HCT116 (cell line): ENCODE results near the gene FANCG. TPM values are rescaled to one million over a fixed set of nuclear protein-coding genes. Genes with fewer than 3 reads are reported as not detected.

Source experiments
- ATAC-seq: fragments of 200-7000 bp; cut with Tn5 transposase; 2 replicates; pipeline ENCODE4 v1.9.1; 2020; ENCODE audit warnings: mild to moderate bottlenecking, moderate library complexity
- BruUV-seq: library from RNA; stranded (reverse); fragments of 400-500 nt; replicated peaks from 2 replicates; lab custom pipeline; 2021; lab: Mats Ljungman, UMichigan
- CTCF ChIA-PET: fragments of 300-600 bp; sonication (Branson Sonifier 250); formaldehyde crosslinking; loops from one replicate; lab custom pipeline; 2021; ENCODE audit warnings: antibody characterized with exemption; lab: Charles Lee
- POLR2A ChIA-PET: fragments of 300-600, 350-600 bp; sonication (Branson Sonifier 250); formaldehyde crosslinking; loops from one replicate; lab custom pipeline; 2021; ENCODE audit warnings: antibody characterized with exemption; lab: Charles Lee
- RAD21 ChIA-PET, 2 experiments: fragments of 300-600 bp; sonication (Branson Sonifier 250); formaldehyde crosslinking; loops; one replicate each; lab custom pipeline; 2023; ENCODE audit warnings: low total read pairs in 2 of 2; ENCODE audit not compliant: uncharacterized antibody in 2 of 2, unreplicated experiment in 2 of 2, low non-redundant PET in 1 of 2; lab: Charles Lee
- DNase-seq: peaks from one replicate; pipeline ENCODE4 v3.0.0-alpha.2; 2010; ENCODE audit warnings: low read depth, low spot score
- H2AFZ ChIP-seq: fragments of 200-600 bp; shearing (Covaris generic), sonication (generic); 2 replicates; pipeline ENCODE4 v1.6.1; 2017; ENCODE audit warnings: low read depth, mixed run types, mixed read lengths, antibody characterized with exemption, low read length; ENCODE audit not compliant: poor library complexity, severe bottlenecking
- H3K27ac ChIP-seq: 2 replicates; pipeline ENCODE4 v1.5.1; 2012; ENCODE audit warnings: low read depth, low read length
- H3K27me3 ChIP-seq: fragments of 200-600 bp; sonication (generic); 2 replicates; pipeline ENCODE4 v1.6.1; 2016; ENCODE audit warnings: mixed run types, low read length, mixed read lengths; ENCODE audit not compliant: insufficient read depth
- H3K36me3 ChIP-seq, 2 experiments: fragments of 200-500 bp in 1 of 2; fragments of 200-600 bp in 1 of 2; sonication (Bioruptor generic) in 1 of 2; sonication (generic) in 1 of 2; 2 replicates each; pipeline versions ENCODE4 v1.5.1 to v1.6.1; 2014 to 2016; ENCODE audit warnings: low read length in 2 of 2, inconsistent platforms in 1 of 2, mixed read lengths in 1 of 2, mixed run types in 1 of 2; ENCODE audit not compliant: insufficient read depth in 2 of 2, control insufficient read depth in 1 of 2
- H3K4me1 ChIP-seq, 2 experiments: fragments of 200-600 bp in 1 of 2; sonication (generic) in 1 of 2; 2 replicates each; pipeline versions ENCODE4 v1.5.1 to v1.6.1; 2012 to 2017; ENCODE audit warnings: low read length in 2 of 2, inconsistent platforms in 1 of 2, mild to moderate bottlenecking in 1 of 2, mixed read lengths in 1 of 2, mixed run types in 1 of 2, moderate library complexity in 1 of 2; ENCODE audit not compliant: insufficient read depth in 2 of 2, control insufficient read depth in 1 of 2
- H3K4me2 ChIP-seq: fragments of 200-600 bp; sonication (generic); 2 replicates; pipeline ENCODE4 v1.6.1; 2017; ENCODE audit warnings: mixed run types, low read length, mixed read lengths
- H3K4me3 ChIP-seq, 2 experiments: fragments of 200-600 bp in 1 of 2; sonication (generic) in 1 of 2; replicated peaks in 1 of 2; 2 replicates each; pipeline ENCODE4 v1.5.1; 2011 to 2016; ENCODE audit warnings: low read length in 2 of 2, control low read depth in 1 of 2, low read depth in 1 of 2, mild to moderate bottlenecking in 1 of 2, mixed read lengths in 1 of 2, mixed run types in 1 of 2
- H3K79me2 ChIP-seq: fragments of 200-600 bp; sonication (generic); 2 replicates; pipeline ENCODE4 v1.6.1; 2017; ENCODE audit warnings: mild to moderate bottlenecking, mixed run types, low read length, moderate library complexity, mixed read lengths; ENCODE audit not compliant: insufficient read depth
- H3K9ac ChIP-seq: fragments of 200-600 bp; sonication (generic); 2 replicates; pipeline ENCODE4 v1.6.1; 2016; ENCODE audit warnings: low read length, mixed read lengths
- H3K9me2 ChIP-seq: fragments of 200-600 bp; sonication (generic), shearing (Covaris generic); 2 replicates; pipeline ENCODE4 v1.6.1; 2017; ENCODE audit warnings: mixed run types, mild to moderate bottlenecking, moderate library complexity; ENCODE audit not compliant: insufficient read depth
- H3K9me3 ChIP-seq, 2 experiments: fragments of 200-500 bp in 1 of 2; fragments of 200-600 bp in 1 of 2; sonication (Bioruptor generic) in 1 of 2; sonication (generic) in 1 of 2; 2 replicates each; pipeline ENCODE4 v1.6.1; 2014 to 2017; ENCODE audit warnings: low read length in 2 of 2, mixed read lengths in 2 of 2, inconsistent platforms in 1 of 2, low read depth in 1 of 2, mild to moderate bottlenecking in 1 of 2, mixed run types in 1 of 2, moderate library complexity in 1 of 2; ENCODE audit not compliant: control insufficient read depth in 1 of 2, insufficient read depth in 1 of 2
- H4K20me1 ChIP-seq: fragments of 200-600 bp; sonication (generic), shearing (Covaris generic); 2 replicates; pipeline ENCODE4 v1.6.1; 2017; ENCODE audit warnings: mixed run types, mild to moderate bottlenecking, moderate library complexity; ENCODE audit not compliant: insufficient read depth
- CEBPB ChIP-seq: IDR thresholded peaks from 2 replicates; pipeline ENCODE4 v1.6.1; 2012; ENCODE audit warnings: low read depth
- EGR1 ChIP-seq: IDR thresholded peaks from 2 replicates; pipeline ENCODE4 v1.6.1; 2012; ENCODE audit warnings: low read depth
- ELF1 ChIP-seq: IDR thresholded peaks from 2 replicates; pipeline ENCODE4 v1.6.1; 2012; ENCODE audit warnings: low read depth, borderline replicate concordance
- FOSL1 ChIP-seq: IDR thresholded peaks from 2 replicates; pipeline ENCODE4 v1.6.1; 2012; ENCODE audit warnings: low read depth
- JUND ChIP-seq: IDR thresholded peaks from 2 replicates; pipeline ENCODE4 v1.6.1; 2012
- POLR2A ChIP-seq: IDR thresholded peaks from 2 replicates; pipeline ENCODE4 v1.7.0; 2011; ENCODE audit warnings: borderline replicate concordance; ENCODE audit not compliant: insufficient read depth, insufficient read length; ENCODE audit errors: extremely low read depth
- POLR2AphosphoS5 ChIP-seq: IDR thresholded peaks from 2 replicates; pipeline ENCODE4 v1.6.1; 2011; ENCODE audit warnings: mild to moderate bottlenecking, low read depth, low read length, moderate library complexity
- RAD21 ChIP-seq: IDR thresholded peaks from 2 replicates; pipeline ENCODE4 v1.6.1; 2012; ENCODE audit warnings: low read depth, mild to moderate bottlenecking
- SIN3A ChIP-seq: IDR thresholded peaks from 2 replicates; pipeline ENCODE4 v1.6.1; 2012; ENCODE audit warnings: low read depth
- TCF7L2 ChIP-seq: IDR thresholded peaks from 2 replicates; pipeline ENCODE4 v1.7.0; 2011; ENCODE audit warnings: borderline replicate concordance, inconsistent platforms; ENCODE audit not compliant: insufficient read depth, insufficient read length; ENCODE audit errors: extremely low read depth
- YY1 ChIP-seq: IDR thresholded peaks from 2 replicates; pipeline ENCODE4 v1.6.1; 2011; ENCODE audit warnings: low read length, low read depth, moderate library complexity, mild to moderate bottlenecking; ENCODE audit not compliant: insufficient replicate concordance; ENCODE audit errors: extremely low read depth
- ZNF274 ChIP-seq: fragments of 200-500 bp; sonication (Bioruptor generic); IDR thresholded peaks from 2 replicates; pipeline ENCODE4 v1.6.1; 2014; ENCODE audit warnings: mild to moderate bottlenecking, low read depth, low read length, inconsistent platforms
- intact Hi-C: fragments of 100-400 bp; cut with micrococcal nuclease; formaldehyde crosslinking; loops from 2 replicates; pipeline ENCODE4 v1.10.0; 2022
- total RNA-seq: library from RNA; stranded (reverse); gene quantifications from one replicate; pipeline ENCODE4 v1.2.1, GENCODE V29; 2021; ENCODE audit not compliant: unreplicated experiment
- TF ChIP-seq, protein P1 (sequence below): IDR thresholded peaks from 2 replicates; pipeline ENCODE4 v1.6.1; 2012
- TF ChIP-seq, protein P2 (sequence below): IDR thresholded peaks from 2 replicates; pipeline ENCODE4 v1.6.1; 2011; ENCODE audit warnings: mild to moderate bottlenecking, low read length, moderate library complexity; ENCODE audit not compliant: insufficient replicate concordance; ENCODE audit errors: extremely low read depth
- TF ChIP-seq, protein P3 (sequence below): IDR thresholded peaks from 2 replicates; pipeline ENCODE4 v1.6.1; 2012
- TF ChIP-seq, protein P4 (sequence below): IDR thresholded peaks from 2 replicates; pipeline ENCODE4 v1.6.1; 2012; ENCODE audit warnings: low read depth

The FANCG gene
- total RNA-seq, 1 experiment from 2014 or later = 82.3 TPM

DNA sequence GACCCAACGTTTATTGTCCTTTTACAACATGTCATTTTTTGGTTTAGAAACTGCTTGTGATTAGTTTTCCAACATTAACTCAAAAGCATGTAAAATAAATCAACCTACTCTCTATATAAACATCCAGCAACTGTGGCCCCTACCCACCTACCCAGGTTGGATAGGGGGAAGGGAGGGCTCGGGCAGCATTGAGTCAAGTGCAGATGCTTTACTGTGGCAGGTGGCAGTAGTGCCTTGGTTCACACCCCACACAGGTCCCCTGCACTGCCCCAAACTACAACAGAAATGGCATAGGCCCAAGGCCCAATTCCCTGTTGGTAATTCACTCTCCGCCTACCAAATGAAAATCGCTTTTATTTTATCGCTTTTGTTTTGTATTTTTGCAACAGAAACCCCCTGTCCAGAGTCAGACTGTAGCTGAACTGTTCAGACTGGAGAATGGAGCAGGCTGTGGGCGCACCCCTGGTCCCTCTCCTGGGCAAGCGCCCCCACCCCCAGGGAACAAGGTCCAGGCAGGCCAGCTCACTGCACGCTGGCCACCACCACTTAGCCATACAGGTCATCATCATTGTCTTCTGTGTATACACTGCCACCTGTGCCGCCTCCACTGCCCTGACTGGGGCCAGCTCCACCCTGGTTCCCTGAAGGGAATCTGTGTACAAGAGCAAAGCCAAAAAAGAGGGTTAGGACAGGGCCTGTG is 23.0 kb downstream of the FANCG start:
- 0 out of 2 replicates have a peak, but pooled peaks have one; percentile 23 for ATAC-seq
- H3K4me2 ChIP-seq = no peak overlapping the region
- ChIA-PET CTCF (no interaction called here), RAD21 (no interaction called here), POLR2A (no interaction called here)
- H3K27me3 ChIP-seq = no peaks in the 10 kb centered on the region
- no peaks in the 10 kb centered on the region for H3K9me2 ChIP-seq
- peaks cover 57 to 60% of the 10 kb centered on the region in 2 experiments for H3K36me3 ChIP-seq
- H3K4me3 ChIP-seq = no peak overlapping the region
- no peaks in the 10 kb centered on the region for H3K9me3 ChIP-seq
- no peaks in the 10 kb centered on the region for H3K4me1 ChIP-seq
- no peaks in the 10 kb centered on the region; the same call in 1 of the 2 replicates for H4K20me1 ChIP-seq
- no peak for DNase-seq
- H3K79me2 ChIP-seq = peaks cover 27% of the 10 kb centered on the region
- intact Hi-C loops = no loop called here
- no peak overlapping the region for H3K27ac ChIP-seq
- TF ChIP-seq POLR2AphosphoS5 = no peak
- no peak for TF ChIP-seq YY1
- TF ChIP-seq, protein P1, sequence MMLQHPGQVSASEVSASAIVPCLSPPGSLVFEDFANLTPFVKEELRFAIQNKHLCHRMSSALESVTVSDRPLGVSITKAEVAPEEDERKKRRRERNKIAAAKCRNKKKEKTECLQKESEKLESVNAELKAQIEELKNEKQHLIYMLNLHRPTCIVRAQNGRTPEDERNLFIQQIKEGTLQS = no peak
- TF ChIP-seq JUND = no peak
- TF ChIP-seq RAD21 = no peak
- TF ChIP-seq, protein P2, sequence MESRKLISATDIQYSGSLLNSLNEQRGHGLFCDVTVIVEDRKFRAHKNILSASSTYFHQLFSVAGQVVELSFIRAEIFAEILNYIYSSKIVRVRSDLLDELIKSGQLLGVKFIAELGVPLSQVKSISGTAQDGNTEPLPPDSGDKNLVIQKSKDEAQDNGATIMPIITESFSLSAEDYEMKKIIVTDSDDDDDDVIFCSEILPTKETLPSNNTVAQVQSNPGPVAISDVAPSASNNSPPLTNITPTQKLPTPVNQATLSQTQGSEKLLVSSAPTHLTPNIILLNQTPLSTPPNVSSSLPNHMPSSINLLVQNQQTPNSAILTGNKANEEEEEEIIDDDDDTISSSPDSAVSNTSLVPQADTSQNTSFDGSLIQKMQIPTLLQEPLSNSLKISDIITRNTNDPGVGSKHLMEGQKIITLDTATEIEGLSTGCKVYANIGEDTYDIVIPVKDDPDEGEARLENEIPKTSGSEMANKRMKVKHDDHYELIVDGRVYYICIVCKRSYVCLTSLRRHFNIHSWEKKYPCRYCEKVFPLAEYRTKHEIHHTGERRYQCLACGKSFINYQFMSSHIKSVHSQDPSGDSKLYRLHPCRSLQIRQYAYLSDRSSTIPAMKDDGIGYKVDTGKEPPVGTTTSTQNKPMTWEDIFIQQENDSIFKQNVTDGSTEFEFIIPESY = no peak
- no peak for TF ChIP-seq ELF1
- TF ChIP-seq CEBPB = no peak
- TF ChIP-seq TCF7L2 = no peak
- no peak for TF ChIP-seq EGR1
- TF ChIP-seq, protein P3, sequence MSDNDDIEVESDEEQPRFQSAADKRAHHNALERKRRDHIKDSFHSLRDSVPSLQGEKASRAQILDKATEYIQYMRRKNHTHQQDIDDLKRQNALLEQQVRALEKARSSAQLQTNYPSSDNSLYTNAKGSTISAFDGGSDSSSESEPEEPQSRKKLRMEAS = no peak
- TF ChIP-seq FOSL1 = no peak
- TF ChIP-seq, protein P4, sequence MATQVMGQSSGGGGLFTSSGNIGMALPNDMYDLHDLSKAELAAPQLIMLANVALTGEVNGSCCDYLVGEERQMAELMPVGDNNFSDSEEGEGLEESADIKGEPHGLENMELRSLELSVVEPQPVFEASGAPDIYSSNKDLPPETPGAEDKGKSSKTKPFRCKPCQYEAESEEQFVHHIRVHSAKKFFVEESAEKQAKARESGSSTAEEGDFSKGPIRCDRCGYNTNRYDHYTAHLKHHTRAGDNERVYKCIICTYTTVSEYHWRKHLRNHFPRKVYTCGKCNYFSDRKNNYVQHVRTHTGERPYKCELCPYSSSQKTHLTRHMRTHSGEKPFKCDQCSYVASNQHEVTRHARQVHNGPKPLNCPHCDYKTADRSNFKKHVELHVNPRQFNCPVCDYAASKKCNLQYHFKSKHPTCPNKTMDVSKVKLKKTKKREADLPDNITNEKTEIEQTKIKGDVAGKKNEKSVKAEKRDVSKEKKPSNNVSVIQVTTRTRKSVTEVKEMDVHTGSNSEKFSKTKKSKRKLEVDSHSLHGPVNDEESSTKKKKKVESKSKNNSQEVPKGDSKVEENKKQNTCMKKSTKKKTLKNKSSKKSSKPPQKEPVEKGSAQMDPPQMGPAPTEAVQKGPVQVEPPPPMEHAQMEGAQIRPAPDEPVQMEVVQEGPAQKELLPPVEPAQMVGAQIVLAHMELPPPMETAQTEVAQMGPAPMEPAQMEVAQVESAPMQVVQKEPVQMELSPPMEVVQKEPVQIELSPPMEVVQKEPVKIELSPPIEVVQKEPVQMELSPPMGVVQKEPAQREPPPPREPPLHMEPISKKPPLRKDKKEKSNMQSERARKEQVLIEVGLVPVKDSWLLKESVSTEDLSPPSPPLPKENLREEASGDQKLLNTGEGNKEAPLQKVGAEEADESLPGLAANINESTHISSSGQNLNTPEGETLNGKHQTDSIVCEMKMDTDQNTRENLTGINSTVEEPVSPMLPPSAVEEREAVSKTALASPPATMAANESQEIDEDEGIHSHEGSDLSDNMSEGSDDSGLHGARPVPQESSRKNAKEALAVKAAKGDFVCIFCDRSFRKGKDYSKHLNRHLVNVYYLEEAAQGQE = no peak
- no peak for TF ChIP-seq SIN3A
- no peak for TF ChIP-seq POLR2A
- no peak for TF ChIP-seq ZNF274
- TF ChIP-seq, all 23 proteins: peak for 0
- no peak overlapping the region for H2AFZ ChIP-seq
- BruUV-seq = TSS peak; percentile 5
- no peak overlapping the region for H3K9ac ChIP-seq
